Cardiac fibroblast (primary cell): ENCODE results near the gene CD226.

ENCODE experiments used
- DNase-seq, 2 donors: peaks; one replicate each; pipeline versions ENCODE4 v3.0.0 to v3.0.0-alpha.2; 2010; ENCODE audit warnings: low read depth in 2 of 2
- H3K4me3 ChIP-seq, 2 donors: replicated peaks in 1 of 2; 1 replicate in 1 of 2; 2 replicates in 1 of 2; pipeline ENCODE4 v1.5.1; 2011; ENCODE audit warnings: low read depth in 2 of 2, low read length in 2 of 2, mild to moderate bottlenecking in 2 of 2, moderate library complexity in 1 of 2
- TF ChIP-seq, protein P1 (sequence below): IDR thresholded peaks from one replicate; pipeline ENCODE4 v1.5.1; 2011; ENCODE audit warnings: low read depth, mild to moderate bottlenecking, low read length, inconsistent platforms

Gene CD226

DNA sequence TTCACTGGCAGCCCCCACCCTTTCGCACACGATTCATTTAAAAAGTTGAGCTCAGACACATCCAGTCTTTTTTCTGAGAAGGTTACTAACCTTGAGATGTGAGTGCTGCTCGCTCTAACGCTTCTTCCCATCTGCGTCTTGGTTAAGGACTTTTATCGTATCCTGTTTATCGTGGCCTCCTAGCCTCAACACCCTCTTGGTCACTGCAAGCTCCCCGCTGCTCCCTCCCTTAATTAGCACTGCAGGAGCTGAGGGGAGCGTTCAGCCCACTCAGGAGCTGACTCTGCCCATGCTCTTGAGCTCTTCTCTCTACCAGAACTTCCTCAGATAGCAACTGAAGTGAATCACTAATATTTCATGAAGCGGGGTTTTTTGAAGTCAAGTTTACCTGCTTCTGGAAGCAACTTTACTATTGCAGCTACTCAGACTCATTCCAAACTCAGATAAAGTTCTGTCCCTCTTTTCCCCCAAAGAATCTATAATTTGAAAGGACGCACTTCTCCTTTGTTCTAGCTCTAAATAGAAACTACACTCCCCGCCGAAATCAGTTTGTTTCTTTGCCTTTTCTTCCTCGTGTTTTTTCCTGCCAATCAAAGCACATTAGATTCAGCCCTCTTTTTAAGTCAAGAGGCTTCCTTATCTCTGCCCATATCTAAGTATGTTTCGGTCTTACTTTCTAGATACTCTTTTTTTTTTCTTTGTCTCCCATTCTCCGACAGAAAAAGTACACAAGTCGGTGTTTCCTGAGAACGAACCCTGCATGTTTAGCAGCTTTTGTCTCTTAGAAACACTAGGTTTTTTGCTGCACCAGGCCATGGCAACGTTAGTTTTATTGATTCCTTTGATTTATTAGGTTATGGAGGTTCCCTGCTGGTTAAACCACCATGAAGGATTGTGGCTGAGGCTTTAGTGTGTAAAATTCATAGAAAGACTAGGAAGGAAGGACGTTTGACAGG, 9.3 kb upstream of the CD226 start:
- DNase-seq: no peak
- H3K4me3 ChIP-seq: no peak overlapping the region
- TF ChIP-seq, protein P1, sequence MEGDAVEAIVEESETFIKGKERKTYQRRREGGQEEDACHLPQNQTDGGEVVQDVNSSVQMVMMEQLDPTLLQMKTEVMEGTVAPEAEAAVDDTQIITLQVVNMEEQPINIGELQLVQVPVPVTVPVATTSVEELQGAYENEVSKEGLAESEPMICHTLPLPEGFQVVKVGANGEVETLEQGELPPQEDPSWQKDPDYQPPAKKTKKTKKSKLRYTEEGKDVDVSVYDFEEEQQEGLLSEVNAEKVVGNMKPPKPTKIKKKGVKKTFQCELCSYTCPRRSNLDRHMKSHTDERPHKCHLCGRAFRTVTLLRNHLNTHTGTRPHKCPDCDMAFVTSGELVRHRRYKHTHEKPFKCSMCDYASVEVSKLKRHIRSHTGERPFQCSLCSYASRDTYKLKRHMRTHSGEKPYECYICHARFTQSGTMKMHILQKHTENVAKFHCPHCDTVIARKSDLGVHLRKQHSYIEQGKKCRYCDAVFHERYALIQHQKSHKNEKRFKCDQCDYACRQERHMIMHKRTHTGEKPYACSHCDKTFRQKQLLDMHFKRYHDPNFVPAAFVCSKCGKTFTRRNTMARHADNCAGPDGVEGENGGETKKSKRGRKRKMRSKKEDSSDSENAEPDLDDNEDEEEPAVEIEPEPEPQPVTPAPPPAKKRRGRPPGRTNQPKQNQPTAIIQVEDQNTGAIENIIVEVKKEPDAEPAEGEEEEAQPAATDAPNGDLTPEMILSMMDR: no peak

- DNase-seq: no peak
- H3K4me3 ChIP-seq: no peak overlapping the region
- TF ChIP-seq, protein P1: no peak
These were observed 8.4 kb upstream of the CD226 start for GRCh38 chr18:69956057-69956456.

DNA sequence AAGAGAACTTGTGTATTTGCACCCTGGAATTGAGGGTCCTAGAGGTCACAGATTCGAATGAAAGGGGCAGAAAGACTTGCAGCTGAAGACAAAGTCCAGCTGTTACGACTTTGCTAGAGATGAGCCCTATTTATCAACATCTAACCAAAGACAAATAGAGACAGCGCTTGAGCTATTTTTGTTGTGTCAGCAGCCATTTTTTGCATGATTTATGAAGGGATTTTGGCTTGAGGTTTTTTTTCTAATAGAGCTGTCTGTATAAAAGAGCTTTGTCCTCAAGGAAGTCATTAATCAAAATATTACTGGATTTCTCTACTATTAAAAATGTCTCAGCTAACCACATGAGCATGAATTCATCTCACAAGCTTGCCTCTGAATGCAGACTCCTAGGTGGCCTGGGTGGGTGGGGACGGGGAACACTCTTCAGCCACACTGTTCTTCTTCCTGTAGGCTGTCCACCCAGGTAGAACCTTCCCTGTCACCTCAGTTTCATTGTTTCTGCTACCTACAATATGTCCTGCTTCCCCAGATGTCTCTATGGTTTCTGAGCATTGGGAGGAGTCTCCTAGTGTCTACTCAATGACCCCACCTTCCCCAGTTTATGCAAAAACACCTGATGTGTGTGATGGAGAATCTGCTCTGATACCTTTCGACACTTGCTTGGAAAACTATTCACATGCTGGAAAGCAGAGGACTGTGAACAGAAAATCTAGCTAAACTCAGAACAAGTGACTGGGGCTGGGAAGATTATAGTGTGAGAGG, 7.2 kb upstream of the CD226 start:
- DNase-seq: no peak
- TF ChIP-seq, protein P1: no peak
- no peak overlapping the region for H3K4me3 ChIP-seq

GRCh38 chr18:69953191-69953590, 5.5 kb upstream of the CD226 start:
- TF ChIP-seq, protein P1: no peak
- no peak overlapping the region for H3K4me3 ChIP-seq
- no peak for DNase-seq

GRCh38 chr18:69951182-69951581, 3.5 kb upstream of the CD226 start:
- peak; percentile 14 to 69 for DNase-seq
- no peak overlapping the region for H3K4me3 ChIP-seq
- TF ChIP-seq, protein P1: no peak

GRCh38 chr18:69949538-69949936, 1.9 kb upstream of the CD226 start:
- no peak overlapping the region for H3K4me3 ChIP-seq
- no peak for DNase-seq
- TF ChIP-seq, protein P1: no peak
